OCI-LY7 (cell line): ENCODE data around the gene ECHDC1. TPM values are rescaled to one million over a fixed set of nuclear protein-coding genes. Genes with fewer than 3 reads are reported as not detected.

Source experiments
- BruUV-seq: library from RNA; stranded (reverse); fragments of 400-500 nt; replicated peaks from 2 replicates; lab custom pipeline; 2021; lab: Mats Ljungman, UMichigan
- CTCF ChIA-PET: fragments of 300-600 bp; sonication (Branson Sonifier 250); formaldehyde crosslinking; loops from one replicate; lab custom pipeline; 2022; ENCODE audit warnings: antibody characterized with exemption; ENCODE audit not compliant: unreplicated experiment; lab: Charles Lee
- POLR2A ChIA-PET: fragments of 300-600 bp; sonication (Branson Sonifier 250); formaldehyde crosslinking; loops from one replicate; lab custom pipeline; 2022; ENCODE audit warnings: antibody characterized with exemption; lab: Charles Lee
- DNase-seq: peaks from one replicate; pipeline ENCODE4 v3.0.0-alpha.2; 2015; ENCODE audit warnings: low spot score
- H2AFZ ChIP-seq: fragments of 200-600 bp; sonication (generic), shearing (Covaris generic); 2 replicates; pipeline ENCODE4 v1.6.1; 2014; ENCODE audit warnings: mild to moderate bottlenecking, antibody characterized with exemption, low read length, moderate library complexity
- H3K27ac ChIP-seq: fragments of 200-600 bp; sonication (generic); 2 replicates; pipeline ENCODE4 v1.5.1; 2014; ENCODE audit warnings: mixed run types, low read depth, mild to moderate bottlenecking, moderate library complexity, low read length, inconsistent platforms; ENCODE audit not compliant: poor library complexity, severe bottlenecking
- H3K36me3 ChIP-seq: fragments of 200-600 bp; sonication (generic); 2 replicates; pipeline ENCODE4 v1.6.1; 2014; ENCODE audit warnings: mild to moderate bottlenecking, antibody characterized with exemption, low read length, moderate library complexity, mixed read lengths; ENCODE audit not compliant: insufficient read depth
- H3K4me1 ChIP-seq: fragments of 200-600 bp; sonication (generic); 2 replicates; pipeline ENCODE4 v1.5.1; 2014; ENCODE audit warnings: mild to moderate bottlenecking, low read length; ENCODE audit not compliant: insufficient read depth, poor library complexity, severe bottlenecking
- H3K4me2 ChIP-seq: fragments of 200-600 bp; sonication (generic); 2 replicates; pipeline ENCODE4 v1.6.1; 2014; ENCODE audit warnings: mild to moderate bottlenecking, low read length
- H3K4me3 ChIP-seq: fragments of 200-600 bp; sonication (generic); 2 replicates; pipeline ENCODE4 v1.5.1; 2014; ENCODE audit warnings: mild to moderate bottlenecking, low read depth, low read length; ENCODE audit not compliant: poor library complexity, severe bottlenecking
- H3K79me2 ChIP-seq: fragments of 200-600 bp; sonication (generic); 2 replicates; pipeline ENCODE4 v1.6.1; 2016; ENCODE audit warnings: low read depth, mild to moderate bottlenecking, low read length, moderate library complexity, mixed read lengths; ENCODE audit not compliant: insufficient read depth
- H3K9me2 ChIP-seq: fragments of 200-600 bp; sonication (generic); 2 replicates; pipeline ENCODE4 v1.6.1; 2016; ENCODE audit warnings: mild to moderate bottlenecking, low read length, mixed read lengths; ENCODE audit not compliant: insufficient read depth
- H3K9me3 ChIP-seq: fragments of 200-600 bp; sonication (generic); 2 replicates; pipeline ENCODE4 v1.6.1; 2014; ENCODE audit warnings: mild to moderate bottlenecking, mixed run types, low read length, mixed read lengths
- H4K20me1 ChIP-seq: fragments of 200-600 bp; sonication (generic); 2 replicates; pipeline ENCODE4 v1.6.1; 2014; ENCODE audit warnings: mild to moderate bottlenecking, antibody characterized with exemption, low read length, moderate library complexity, mixed read lengths; ENCODE audit not compliant: insufficient read depth
- CTCF ChIP-seq: fragments of 200-600 bp; sonication (generic); conservative IDR thresholded peaks from 2 replicates; pipeline ENCODE4 v1.5.1; 2014; ENCODE audit warnings: mild to moderate bottlenecking, antibody characterized with exemption, low read length, moderate library complexity, mixed read lengths
- EZH2phosphoT487 ChIP-seq: fragments of 200-600 bp; sonication (generic); IDR thresholded peaks from 2 replicates; pipeline ENCODE4 v1.6.1; 2018; ENCODE audit warnings: low read depth, borderline replicate concordance, mild to moderate bottlenecking, mixed run types, antibody characterized with exemption, low read length, moderate library complexity, mixed read lengths
- intact Hi-C: fragments of 100-400 bp; cut with micrococcal nuclease; formaldehyde crosslinking; loops from one replicate; pipeline ENCODE4 v1.10.0; 2022; ENCODE audit not compliant: unreplicated experiment
- total RNA-seq, 2 experiments: library from RNA; depleted of rRNA in 1 of 2; stranded (reverse); fragments of >200 nt in 1 of 2; shearing (Covaris generic) in 1 of 2; gene quantifications; 2 replicates each; pipeline ENCODE4 v1.2.3, GENCODE V29; 2014 to 2022

Gene ECHDC1
- total RNA-seq, 2 experiments from 2014 or later = 18.6 to 41.9 TPM

- TF ChIP-seq CTCF = peak; percentile 86
- no peak for TF ChIP-seq EZH2phosphoT487
- Histone ChIP-seq H3K27ac (peak within 1 kb of the TSS; percentile 95), H3K36me3 (no peaks in the 10 kb centered on the region), H4K20me1 (peaks cover 6% of the 10 kb centered on the region; the same call in 1 of the 2 replicates), H3K4me2 (peak within 1 kb of the TSS; percentile 93), H3K9me3 (no peaks in the 10 kb centered on the region), H3K4me1 (peaks cover 19% of the 10 kb centered on the region), H2AFZ (peak within 1 kb of the TSS; percentile 89), H3K4me3 (peak within 1 kb of the TSS; percentile 76), H3K79me2 (peaks cover 38% of the 10 kb centered on the region), H3K9me2 (no peaks in the 10 kb centered on the region)
- CTCF ChIA-PET = interaction anchor here (0.6 to 0.9 kb wide), 3 partner anchors 62 to 79 kb away, joined by 3 to 6 read pairs (median 4); no protein-coding TSS in a partner anchor
- POLR2A ChIA-PET = interaction anchor here (0.6 to 2.7 kb wide), 12 partner anchors 9 to 1485 kb away, joined by 3 to 10 read pairs (median 4); partner anchors contain the start of gene ECHDC1
- intact Hi-C loops = loop anchor here (2.0 kb wide), 3 partner anchors 76 to 926 kb away; partner anchors contain the start of genes CENPW and ECHDC1
- DNase-seq = peak; percentile 85
- BruUV-seq = TSS peak; percentile 49
Observed at GRCh38 chr6:127266178-127266891, 77.1 kb downstream of the ECHDC1 start, which contains the start of gene RNF146. RNF146 (plus strand) TSS chr6:127266864; CDS start chr6:127280339, 13,475 bp downstream.

- no peak overlapping the region for H3K4me2 ChIP-seq
Observed at GRCh38 chr6:127263481-127263880, 79.9 kb downstream of the ECHDC1 start.

More at GRCh38 chr6:127263481-127263880, 79.9 kb downstream of the ECHDC1 start:
- no peaks in the 10 kb centered on the region for H4K20me1 ChIP-seq
- no peak for DNase-seq
- ChIA-PET POLR2A (interaction anchor here (0.7 to 0.9 kb wide), 2 partner anchors 21 to 39 kb away, joined by 4 to 5 read pairs; no protein-coding TSS in a partner anchor), CTCF (no interaction called here)
- H3K4me1 ChIP-seq = peaks cover 8% of the 10 kb centered on the region
- intact Hi-C loops = no loop called here
- no peak overlapping the region for H3K27ac ChIP-seq
- no peak overlapping the region for H2AFZ ChIP-seq
- H3K36me3 ChIP-seq = no peaks in the 10 kb centered on the region
- no peaks in the 10 kb centered on the region for H3K9me3 ChIP-seq
- H3K79me2 ChIP-seq = peaks cover 12% of the 10 kb centered on the region
- no peak overlapping the region for H3K4me3 ChIP-seq
- BruUV-seq = no TSS peak
- H3K9me2 ChIP-seq = no peaks in the 10 kb centered on the region
- TF ChIP-seq EZH2phosphoT487 = no peak
- TF ChIP-seq CTCF = no peak
